ENCODE results near the gene PRKAG2.

GRCh38 chr7:151782598-151783448 is 94.1 kb downstream of the PRKAG2 start:
- no peak for TF ChIP-seq GATA2 (IDR thresholded peaks at IDR 0.05; ENCODE audit: low read depth, low read length)
- TF ChIP-seq GATA3 (IDR thresholded peaks at IDR 0.05; ENCODE audit: low read depth, low read length): no peak

All from SH-SY5Y (cell line).